Activated T-cell treated with anti-CD3 and anti-CD28 coated beads, Interleukin-2, amount 50 U/mL, for 24 hours (primary cell): ENCODE measurements around the gene GDF10.
A peak's percentile ranks its signal among the peaks of the same experiment; 100 is the strongest.

ENCODE experiments used
- DNase-seq: peaks from one replicate; pipeline ENCODE4 v3.0.0-alpha.2; 2020
- H3K27ac Mint-ChIP-seq: 2 replicates; pipeline ENCODE4 v1.8.0; 2020; ENCODE audit warnings: mild to moderate bottlenecking, mixed read lengths
- H3K27me3 Mint-ChIP-seq: 2 replicates; pipeline ENCODE4 v1.8.0; 2020; ENCODE audit warnings: mixed read lengths
- H3K36me3 Mint-ChIP-seq: 2 replicates; pipeline ENCODE4 v1.8.0; 2020; ENCODE audit warnings: low read depth, mixed read lengths
- H3K4me1 Mint-ChIP-seq: 2 replicates; pipeline ENCODE4 v1.8.0; 2020; ENCODE audit warnings: low read depth, mixed read lengths
- H3K4me3 Mint-ChIP-seq: 2 replicates; pipeline ENCODE4 v1.8.0; 2020; ENCODE audit warnings: mild to moderate bottlenecking, moderate library complexity, mixed read lengths
- H3K9me3 Mint-ChIP-seq: 2 replicates; pipeline ENCODE4 v1.8.0; 2020; ENCODE audit warnings: mixed read lengths

GDF10 gene

DNA sequence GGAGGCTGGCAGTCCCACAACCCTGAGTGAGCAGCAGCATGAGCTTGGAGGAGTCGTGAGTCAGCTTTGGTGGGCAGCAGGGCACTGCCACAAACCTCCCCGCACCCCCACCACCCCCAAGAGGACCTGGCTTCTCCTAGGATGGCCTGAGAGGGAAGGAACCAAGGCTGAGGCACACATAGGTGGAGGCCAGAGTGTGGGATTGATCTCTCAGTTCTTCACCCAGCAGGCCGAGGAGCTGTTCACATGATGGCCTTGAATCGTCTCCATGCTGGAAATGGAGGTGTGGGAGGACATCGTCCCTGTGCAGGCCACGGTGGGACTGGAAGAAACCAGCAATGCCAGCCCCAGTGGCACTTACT lies 17.4 kb upstream of the GDF10 start:
- no peaks in the 10 kb centered on the region for H3K9me3 Mint-ChIP-seq
- H3K4me1 Mint-ChIP-seq, result peaks cover 38% of the 10 kb centered on the region
- H3K36me3 Mint-ChIP-seq, result no peaks in the 10 kb centered on the region
- no peak overlapping the region for H3K4me3 Mint-ChIP-seq
- DNase-seq, result no peak
- no peak overlapping the region for H3K27ac Mint-ChIP-seq
- H3K27me3 Mint-ChIP-seq, result no peaks in the 10 kb centered on the region

DNA sequence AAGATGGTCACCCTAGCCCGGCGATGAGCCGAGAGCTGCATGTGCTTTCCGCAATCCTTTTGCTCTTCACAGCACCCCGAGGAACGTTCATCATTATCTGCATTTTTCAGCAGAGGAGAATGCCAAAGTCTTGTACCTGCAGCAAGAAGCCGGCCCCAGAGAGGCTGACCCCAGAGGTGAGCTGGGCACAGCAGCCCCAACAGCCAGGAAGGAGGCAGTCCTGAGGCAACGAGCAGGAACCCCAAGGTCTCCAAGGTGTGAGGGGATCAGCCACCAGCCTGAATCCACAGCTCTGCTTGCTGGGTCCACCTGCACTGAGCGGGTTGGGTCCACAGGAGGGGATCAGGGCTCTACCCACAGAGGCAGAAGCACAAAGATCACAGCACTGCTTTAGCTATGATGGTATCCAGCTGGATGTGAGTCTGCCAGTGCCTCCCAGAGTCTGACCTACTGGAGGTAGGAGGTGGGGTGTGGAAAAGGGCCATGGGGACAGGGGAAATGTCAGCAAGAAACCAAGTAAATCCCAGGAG lies 16.8 kb upstream of the GDF10 start:
- Mint-ChIP-seq H3K36me3 (no peaks in the 10 kb centered on the region), H3K4me3 (no peak overlapping the region), H3K9me3 (no peaks in the 10 kb centered on the region), H3K27me3 (no peaks in the 10 kb centered on the region), H3K27ac (no peak overlapping the region), H3K4me1 (peaks cover 32% of the 10 kb centered on the region)
- DNase-seq, result no peak

DNA sequence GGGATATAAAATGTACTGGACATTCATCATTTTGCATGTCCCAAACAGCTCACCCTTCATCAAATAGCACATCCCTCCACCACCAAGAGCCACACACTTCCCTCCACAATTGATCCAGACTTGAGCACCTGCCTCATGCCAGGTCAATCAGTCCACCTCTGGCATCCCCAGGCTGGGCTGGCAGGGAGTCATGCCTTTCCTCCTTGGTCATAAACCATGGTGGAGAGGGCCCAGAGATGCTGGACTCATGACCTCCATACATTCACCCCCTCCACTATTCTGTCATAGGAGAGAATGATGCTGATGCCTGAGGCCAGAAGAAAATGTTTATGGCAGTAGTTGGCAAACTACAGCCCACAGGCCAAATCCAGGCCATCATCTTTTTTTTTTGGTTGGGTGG lies 16.1 kb upstream of the GDF10 start:
- no peaks in the 10 kb centered on the region for H3K9me3 Mint-ChIP-seq
- H3K27ac Mint-ChIP-seq, result no peak overlapping the region
- peaks cover 28% of the 10 kb centered on the region for H3K4me1 Mint-ChIP-seq
- no peak for DNase-seq
- no peak overlapping the region for H3K4me3 Mint-ChIP-seq
- no peaks in the 10 kb centered on the region for H3K27me3 Mint-ChIP-seq
- H3K36me3 Mint-ChIP-seq, result no peaks in the 10 kb centered on the region

DNA sequence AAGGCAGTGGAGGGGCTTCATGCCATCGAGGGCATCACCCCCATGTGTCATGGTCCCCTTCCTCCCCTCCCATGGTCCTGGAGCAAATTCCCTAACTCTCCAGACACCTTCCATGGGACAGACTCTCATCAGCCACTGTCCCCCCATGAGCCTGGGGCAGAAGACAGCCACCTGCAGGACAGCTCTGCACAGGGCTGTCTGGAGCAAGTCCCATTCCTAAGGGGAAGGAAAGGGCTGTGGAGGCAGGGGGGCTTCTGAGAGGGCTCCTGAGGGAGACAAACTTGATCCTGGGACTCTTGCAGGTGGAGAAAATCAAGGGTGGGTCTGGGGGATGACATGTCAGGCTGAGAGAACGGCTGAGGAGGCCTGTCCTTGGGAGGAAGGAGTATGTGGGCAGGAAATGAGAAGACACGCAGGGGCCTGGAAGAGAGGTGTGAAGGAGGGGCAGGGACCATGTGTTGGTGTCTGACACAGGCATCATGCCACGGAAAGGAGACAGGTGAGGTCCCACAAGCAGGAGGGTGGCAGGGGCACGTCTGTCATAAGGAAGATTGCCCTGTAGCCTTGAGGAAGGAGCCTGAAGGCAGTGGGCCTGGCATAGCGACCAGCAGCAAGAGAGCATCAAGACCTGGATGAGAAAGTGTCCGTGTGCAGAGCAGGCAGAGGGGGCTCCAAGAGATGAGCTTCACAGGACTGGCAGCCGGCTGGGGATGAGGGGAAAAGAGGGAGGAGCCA lies 14.4 kb upstream of the GDF10 start:
- no peaks in the 10 kb centered on the region for H3K9me3 Mint-ChIP-seq
- H3K36me3 Mint-ChIP-seq, result no peaks in the 10 kb centered on the region
- DNase-seq, result no peak
- H3K4me1 Mint-ChIP-seq, result peaks cover 28% of the 10 kb centered on the region
- H3K27me3 Mint-ChIP-seq, result no peaks in the 10 kb centered on the region
- H3K4me3 Mint-ChIP-seq, result no peak overlapping the region
- peak overlapping the region; percentile 8 for H3K27ac Mint-ChIP-seq

DNA sequence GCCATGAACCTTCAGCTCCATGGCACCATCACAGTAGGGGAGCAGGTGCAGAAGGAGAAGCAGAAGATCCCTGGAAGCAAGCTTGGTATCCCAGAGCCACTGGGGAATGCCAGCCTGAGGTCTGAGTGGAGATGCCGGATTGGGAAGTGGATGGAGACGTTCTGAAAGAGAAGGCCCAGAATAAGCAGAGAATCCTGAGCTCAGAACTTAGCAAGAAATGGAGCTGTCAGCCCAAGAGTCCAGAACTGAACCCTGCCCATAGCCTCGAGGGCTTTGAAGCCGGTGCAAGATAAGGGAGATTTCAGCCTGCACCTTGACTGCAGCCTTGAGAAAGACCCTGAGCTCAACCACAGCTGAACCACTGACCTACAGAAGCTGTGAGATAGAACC lies 13.9 kb upstream of the GDF10 start:
- no peaks in the 10 kb centered on the region for H3K9me3 Mint-ChIP-seq
- H3K27ac Mint-ChIP-seq, result no peak overlapping the region
- peaks cover 28% of the 10 kb centered on the region for H3K4me1 Mint-ChIP-seq
- H3K4me3 Mint-ChIP-seq, result no peak overlapping the region
- DNase-seq, result no peak
- H3K36me3 Mint-ChIP-seq, result no peaks in the 10 kb centered on the region
- H3K27me3 Mint-ChIP-seq, result no peaks in the 10 kb centered on the region

DNA sequence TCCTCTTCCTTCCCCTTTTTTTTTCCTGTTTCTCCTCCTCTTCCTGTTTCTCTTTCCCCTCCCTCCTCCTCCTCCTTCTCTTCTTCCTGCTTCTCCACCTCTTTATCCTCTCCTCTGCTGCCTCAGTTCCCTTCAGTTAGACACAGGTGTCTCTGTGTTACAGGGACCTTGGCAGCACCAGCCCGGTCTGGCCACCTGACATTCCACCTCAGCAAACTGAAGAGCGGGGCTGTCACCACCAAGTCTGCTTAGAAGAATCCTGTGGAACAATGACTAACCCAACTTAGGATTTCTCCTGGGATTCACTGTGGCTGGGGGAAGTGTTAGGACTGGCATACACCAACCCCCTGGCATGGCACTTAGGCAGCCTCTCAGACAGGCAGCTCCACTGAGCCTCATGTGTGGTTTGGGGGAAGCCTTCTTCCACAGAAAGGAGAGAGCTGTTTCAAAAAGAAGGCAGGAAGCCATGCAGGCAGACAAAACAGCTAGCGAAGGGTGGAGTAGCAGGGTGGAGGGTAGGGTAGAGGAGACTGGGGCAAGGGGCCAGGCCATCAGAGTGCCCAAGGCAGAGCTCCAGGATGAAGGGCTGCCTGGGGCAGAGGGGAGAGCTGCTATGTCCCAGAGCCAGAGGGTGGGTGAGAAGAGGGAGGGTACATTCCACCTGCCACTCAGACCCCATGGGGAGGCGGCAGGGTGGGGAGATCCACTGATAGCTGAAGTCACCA lies 13.2 kb upstream of the GDF10 start:
- peak overlapping the region; percentile 69 for H3K27ac Mint-ChIP-seq
- no peaks in the 10 kb centered on the region for H3K36me3 Mint-ChIP-seq
- no peak for DNase-seq
- no peaks in the 10 kb centered on the region for H3K9me3 Mint-ChIP-seq
- no peak overlapping the region for H3K4me3 Mint-ChIP-seq
- peaks cover 28% of the 10 kb centered on the region for H3K4me1 Mint-ChIP-seq
- H3K27me3 Mint-ChIP-seq, result no peaks in the 10 kb centered on the region

DNA sequence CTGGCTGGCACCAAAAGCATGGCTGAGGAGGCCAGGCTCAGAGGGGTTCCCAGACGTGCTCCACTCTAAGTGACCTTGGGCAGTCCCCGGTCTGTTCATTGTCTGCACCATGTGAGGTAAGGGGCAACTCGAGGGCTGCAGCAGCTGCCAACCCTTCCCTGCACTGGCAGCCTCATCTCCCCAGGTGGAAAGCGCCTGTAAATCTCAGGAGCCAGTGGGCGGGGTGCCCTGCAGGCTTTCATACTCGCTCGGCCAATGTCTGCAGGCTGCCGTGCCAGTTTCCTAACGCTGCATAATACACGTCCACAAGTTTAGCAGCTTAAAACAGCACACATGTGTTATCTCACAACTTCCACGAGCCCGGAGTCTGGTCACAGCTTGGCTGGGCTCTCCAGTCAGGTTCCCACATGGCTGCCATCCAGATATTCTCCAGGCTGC lies 12.6 kb upstream of the GDF10 start:
- Mint-ChIP-seq H3K36me3 (no peaks in the 10 kb centered on the region), H3K27me3 (no peaks in the 10 kb centered on the region), H3K9me3 (no peaks in the 10 kb centered on the region), H3K27ac (no peak overlapping the region), H3K4me1 (peaks cover 28% of the 10 kb centered on the region), H3K4me3 (no peak overlapping the region)
- DNase-seq, result no peak

DNA sequence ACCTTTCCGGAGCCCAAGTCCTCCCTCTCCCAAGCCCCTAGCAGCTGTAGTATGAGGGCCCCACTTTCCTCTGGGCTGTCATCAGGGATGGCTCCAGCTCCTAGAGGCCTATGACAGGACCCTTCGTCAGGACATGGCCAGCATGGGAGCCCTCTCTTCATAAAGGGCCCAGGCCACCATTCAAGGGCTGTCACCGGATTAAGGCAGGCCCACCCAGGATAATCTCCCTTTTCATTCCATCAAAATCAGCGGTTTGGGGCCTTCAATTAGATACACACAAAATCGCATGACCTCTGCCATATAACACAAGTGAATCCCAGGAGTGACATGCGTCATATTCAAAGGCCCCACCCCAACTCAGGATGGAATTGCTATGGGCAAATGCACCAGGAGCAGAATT lies 12.2 kb upstream of the GDF10 start:
- Mint-ChIP-seq H3K36me3 (no peaks in the 10 kb centered on the region), H3K9me3 (no peaks in the 10 kb centered on the region), H3K27ac (no peak overlapping the region), H3K4me1 (peaks cover 28% of the 10 kb centered on the region), H3K4me3 (no peak overlapping the region), H3K27me3 (no peaks in the 10 kb centered on the region)
- no peak for DNase-seq

DNA sequence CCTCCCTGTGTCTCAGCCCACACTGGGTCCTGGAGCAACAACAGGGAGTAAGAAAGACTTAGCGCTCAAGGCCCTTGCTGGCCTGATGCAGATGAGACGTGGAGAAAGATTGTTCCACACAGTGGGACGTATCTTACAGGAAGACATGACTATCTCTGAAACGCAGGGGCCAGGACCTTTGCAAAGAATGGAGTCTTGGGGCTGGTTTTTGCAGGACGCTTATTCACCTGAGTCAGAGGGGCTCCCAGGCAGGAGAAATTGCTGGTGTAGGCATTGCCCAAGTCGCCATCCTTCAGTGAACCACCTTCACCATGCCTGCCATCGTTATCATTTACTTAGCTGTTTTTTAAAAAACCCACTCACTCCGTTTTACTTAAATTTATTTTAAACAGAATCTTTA lies 11.8 kb upstream of the GDF10 start:
- no peak for DNase-seq
- Mint-ChIP-seq H3K36me3 (no peaks in the 10 kb centered on the region), H3K4me3 (no peak overlapping the region), H3K4me1 (peaks cover 28% of the 10 kb centered on the region), H3K9me3 (no peaks in the 10 kb centered on the region), H3K27ac (no peak overlapping the region), H3K27me3 (no peaks in the 10 kb centered on the region)

DNA sequence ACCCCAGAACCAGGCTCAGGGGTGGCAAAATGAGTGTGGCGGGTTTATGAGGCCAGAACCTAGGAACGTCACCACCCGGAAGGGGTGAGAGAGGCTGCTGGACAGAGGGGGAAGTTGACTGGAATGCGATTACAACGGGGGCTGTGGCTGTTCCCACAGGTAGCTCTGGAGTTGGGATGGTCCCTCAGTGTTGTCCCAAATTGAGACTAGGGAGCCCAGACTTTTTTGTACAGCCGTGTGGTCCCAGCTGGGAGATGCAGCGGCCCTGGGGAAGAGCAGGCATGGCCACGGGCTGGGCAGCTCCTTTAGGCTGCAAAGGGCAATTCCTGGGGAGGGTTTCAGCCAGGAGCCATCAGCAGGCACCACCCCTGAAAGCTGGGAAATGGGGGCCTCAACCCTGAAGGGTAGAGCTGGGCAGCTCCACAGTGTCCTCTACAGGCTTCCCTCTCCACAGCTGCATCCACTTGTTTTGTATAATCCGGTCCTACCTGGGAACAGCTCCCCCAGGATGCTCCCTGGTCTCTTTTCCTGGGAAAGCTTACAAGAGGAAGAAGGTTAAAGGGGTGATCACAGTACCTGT lies 11.0 kb upstream of the GDF10 start:
- DNase-seq, result no peak
- H3K27ac Mint-ChIP-seq, result no peak overlapping the region
- H3K4me3 Mint-ChIP-seq, result no peak overlapping the region
- H3K36me3 Mint-ChIP-seq, result no peaks in the 10 kb centered on the region
- H3K4me1 Mint-ChIP-seq, result peaks cover 28% of the 10 kb centered on the region
- no peaks in the 10 kb centered on the region for H3K9me3 Mint-ChIP-seq
- no peaks in the 10 kb centered on the region for H3K27me3 Mint-ChIP-seq

DNA sequence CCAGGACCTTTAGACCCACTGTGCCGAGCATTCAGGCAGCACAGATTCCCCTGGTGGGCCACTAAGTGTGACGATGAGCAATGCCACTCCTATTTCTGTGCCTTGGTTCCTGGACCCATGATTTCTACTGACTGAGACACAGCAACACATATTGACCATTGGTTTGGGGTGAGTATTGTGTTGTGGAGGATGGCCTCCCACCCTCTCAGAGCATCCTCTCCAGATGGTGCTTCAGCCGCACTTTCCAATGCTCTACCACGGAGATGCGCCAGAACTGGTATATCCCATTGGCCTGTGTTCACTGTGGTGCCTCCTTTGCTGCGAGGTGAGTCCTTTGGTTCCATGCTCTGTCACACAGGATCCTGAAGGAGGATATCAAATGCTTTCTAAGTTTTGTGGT lies 10.1 kb upstream of the GDF10 start:
- no peak for DNase-seq
- Mint-ChIP-seq H3K4me1 (peaks cover 26% of the 10 kb centered on the region), H3K9me3 (no peaks in the 10 kb centered on the region), H3K27me3 (no peaks in the 10 kb centered on the region), H3K36me3 (no peaks in the 10 kb centered on the region), H3K4me3 (no peak overlapping the region), H3K27ac (no peak overlapping the region)

DNA sequence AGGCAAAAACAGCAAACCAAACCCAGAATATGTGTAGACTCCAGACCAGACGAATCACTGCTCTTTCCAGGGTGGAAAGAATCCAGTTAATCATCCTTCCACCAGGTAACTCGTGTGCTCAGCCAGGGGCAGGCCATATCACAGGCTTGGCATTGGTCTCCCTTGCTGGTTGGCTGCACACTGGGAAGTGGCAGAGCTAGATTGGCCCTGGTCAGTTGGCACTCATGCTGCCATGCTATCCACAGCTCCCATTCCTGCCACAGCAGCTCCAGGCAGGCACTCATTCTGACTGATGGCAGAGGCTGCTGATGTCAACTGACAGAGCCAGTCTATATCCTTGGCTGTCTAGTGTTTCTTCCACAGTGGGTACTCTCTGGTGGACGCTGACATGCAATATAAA lies 9.7 kb upstream of the GDF10 start:
- Mint-ChIP-seq H3K27me3 (no peaks in the 10 kb centered on the region), H3K4me1 (peaks cover 22% of the 10 kb centered on the region), H3K4me3 (no peak overlapping the region), H3K27ac (no peak overlapping the region), H3K36me3 (no peaks in the 10 kb centered on the region), H3K9me3 (no peaks in the 10 kb centered on the region)
- no peak for DNase-seq

DNA sequence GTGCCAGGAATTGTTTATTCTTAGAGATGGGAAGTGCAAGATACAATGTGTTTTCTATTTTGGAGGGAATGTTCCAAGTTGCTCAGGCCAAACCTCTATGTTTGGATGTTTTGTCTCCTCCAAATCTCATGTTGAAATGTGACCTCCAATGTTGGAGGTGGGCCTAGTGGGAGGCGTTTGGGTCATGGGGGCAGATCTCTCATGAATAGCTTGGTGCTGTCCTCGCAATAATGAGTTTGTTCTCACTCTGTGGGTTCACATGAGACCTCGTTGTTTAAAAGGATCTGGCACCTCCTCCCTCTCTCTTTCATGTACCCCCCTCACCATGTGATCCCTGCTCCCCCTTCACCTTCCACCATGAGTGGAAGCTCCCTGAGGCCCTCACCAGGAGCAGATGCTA lies 8.3 kb upstream of the GDF10 start:
- H3K36me3 Mint-ChIP-seq, result no peaks in the 10 kb centered on the region
- DNase-seq, result no peak
- no peaks in the 10 kb centered on the region for H3K9me3 Mint-ChIP-seq
- no peaks in the 10 kb centered on the region for H3K27me3 Mint-ChIP-seq
- no peak overlapping the region for H3K27ac Mint-ChIP-seq
- H3K4me3 Mint-ChIP-seq, result no peak overlapping the region
- peaks cover 9% of the 10 kb centered on the region for H3K4me1 Mint-ChIP-seq

DNA sequence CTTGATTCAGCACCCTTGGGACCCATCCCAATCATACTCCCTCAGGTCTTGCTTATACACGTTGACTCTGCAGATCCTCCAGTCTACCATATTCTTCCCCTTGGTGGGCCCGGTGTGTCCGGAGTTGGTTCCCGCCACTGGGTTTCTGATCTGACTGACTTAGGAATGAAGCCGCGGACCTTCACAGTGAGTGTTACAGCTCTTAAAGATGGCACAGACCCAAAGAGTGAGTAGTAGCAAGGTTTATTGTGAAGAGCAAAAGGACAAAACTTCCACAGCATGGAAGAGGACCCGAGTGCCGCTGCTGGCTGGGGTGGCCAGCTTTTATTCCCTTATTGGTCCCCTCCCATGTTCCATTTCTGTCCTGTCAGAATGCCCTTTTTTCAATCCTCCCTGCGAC lies 5.9 kb upstream of the GDF10 start:
- Mint-ChIP-seq H3K27me3 (peaks cover 5% of the 10 kb centered on the region), H3K9me3 (no peaks in the 10 kb centered on the region), H3K27ac (no peak overlapping the region), H3K4me1 (no peaks in the 10 kb centered on the region), H3K36me3 (no peaks in the 10 kb centered on the region), H3K4me3 (no peak overlapping the region)
- DNase-seq, result no peak

DNA sequence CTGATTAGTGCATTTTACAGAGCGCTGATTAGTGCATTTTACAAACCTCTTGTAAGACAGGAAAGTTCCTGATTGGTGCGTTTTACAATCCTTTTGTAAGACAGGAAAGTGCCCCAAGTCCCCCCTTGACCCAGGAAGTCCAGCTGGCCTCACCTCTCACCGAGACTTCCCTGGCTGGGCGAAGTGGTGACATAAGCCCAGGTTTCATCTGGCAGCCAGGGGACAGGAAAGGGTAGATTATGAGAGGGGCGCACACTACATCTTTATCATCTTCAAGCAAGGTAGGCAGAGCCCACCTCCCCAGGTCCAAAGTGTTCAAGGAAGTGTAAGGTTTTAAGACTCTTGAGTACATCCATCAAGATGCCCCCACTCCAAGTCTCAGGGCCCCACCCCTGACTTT lies 5.5 kb upstream of the GDF10 start:
- H3K4me3 Mint-ChIP-seq, result no peak overlapping the region
- no peak overlapping the region for H3K27ac Mint-ChIP-seq
- peaks cover 9% of the 10 kb centered on the region for H3K27me3 Mint-ChIP-seq
- no peak for DNase-seq
- no peaks in the 10 kb centered on the region for H3K9me3 Mint-ChIP-seq
- peaks cover 2% of the 10 kb centered on the region for H3K4me1 Mint-ChIP-seq
- H3K36me3 Mint-ChIP-seq, result no peaks in the 10 kb centered on the region
